Activated CD8-positive, alpha-beta memory T cell treated with anti-CD3 and anti-CD28 coated beads, Interleukin-2, amount 50 U/mL, for 24 hours (primary cell): ENCODE results near the gene RNU1-4.
"Not testable (repeated sequence)": the region's sequence is repeated elsewhere in the genome, so short reads cannot be mapped to it uniquely, and the experiment has no call there.

Source experiments
- DNase-seq: peaks from one replicate; pipeline ENCODE4 v3.0.0-alpha.2; 2020; ENCODE audit errors: extremely low read depth

Gene RNU1-4

GRCh38 chr1:16740047-16740964, at the start of gene RNU1-4:
RNU1-4 (plus strand) TSS chr1:16740516.
- not testable (repeated sequence) for DNase-seq

DNA sequence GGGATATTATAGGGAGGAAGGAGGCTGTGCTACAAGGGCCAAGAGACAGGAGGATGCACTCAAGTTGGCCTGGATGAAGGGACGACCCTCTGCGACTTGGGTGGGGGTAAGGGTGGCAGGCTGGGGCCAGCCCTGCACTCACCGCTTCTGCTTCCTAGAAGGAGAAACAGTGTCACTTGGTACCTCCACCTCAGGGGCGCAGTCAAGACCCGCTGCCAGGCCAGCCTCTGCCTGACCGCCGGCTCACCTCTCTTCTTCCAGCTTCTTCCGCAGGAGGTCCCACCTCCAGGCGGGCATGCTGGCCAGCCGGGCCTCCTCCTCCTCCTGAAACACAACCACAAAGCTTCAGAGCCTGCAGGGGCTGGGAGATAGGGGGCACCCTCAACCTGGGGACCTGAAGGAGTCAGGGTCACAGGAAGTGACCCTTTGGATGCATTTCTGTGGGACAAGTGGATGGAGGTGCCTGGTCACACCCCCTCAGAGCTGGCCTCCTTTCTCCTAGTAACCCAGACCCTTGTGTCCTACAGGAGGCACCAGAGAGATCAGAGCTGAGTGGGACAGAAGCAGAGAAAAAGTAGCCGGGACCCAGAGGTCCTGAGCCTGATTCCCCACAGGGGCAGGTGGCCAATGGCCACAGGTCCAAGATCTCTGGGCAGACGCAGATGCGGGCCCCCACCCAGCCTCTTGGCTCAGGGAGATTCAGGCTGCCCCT, 49.2 kb upstream of the RNU1-4 start:
- DNase-seq = not testable (repeated sequence)

DNA sequence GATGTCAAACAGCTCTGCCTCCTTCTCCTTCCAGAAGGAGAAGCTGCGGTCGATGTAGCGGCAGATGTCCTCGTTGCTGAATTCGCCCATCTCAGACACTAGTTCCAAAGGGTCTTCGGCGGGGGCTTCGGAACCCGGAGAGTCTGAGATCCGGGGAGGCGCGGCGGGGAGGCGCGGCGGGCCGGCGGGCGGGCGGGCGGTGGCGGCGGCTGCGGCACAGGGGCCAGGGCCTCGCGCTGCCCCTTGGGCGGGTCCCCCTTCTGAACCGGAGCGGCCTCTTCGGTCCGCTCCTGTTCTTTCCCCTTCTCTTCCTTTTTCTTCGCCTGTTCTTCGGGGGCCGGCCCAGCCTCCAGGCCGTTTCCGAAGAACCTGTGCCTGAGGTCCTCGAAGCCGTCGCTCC, 48.0 kb upstream of the RNU1-4 start:
- not testable (repeated sequence) for DNase-seq

DNA sequence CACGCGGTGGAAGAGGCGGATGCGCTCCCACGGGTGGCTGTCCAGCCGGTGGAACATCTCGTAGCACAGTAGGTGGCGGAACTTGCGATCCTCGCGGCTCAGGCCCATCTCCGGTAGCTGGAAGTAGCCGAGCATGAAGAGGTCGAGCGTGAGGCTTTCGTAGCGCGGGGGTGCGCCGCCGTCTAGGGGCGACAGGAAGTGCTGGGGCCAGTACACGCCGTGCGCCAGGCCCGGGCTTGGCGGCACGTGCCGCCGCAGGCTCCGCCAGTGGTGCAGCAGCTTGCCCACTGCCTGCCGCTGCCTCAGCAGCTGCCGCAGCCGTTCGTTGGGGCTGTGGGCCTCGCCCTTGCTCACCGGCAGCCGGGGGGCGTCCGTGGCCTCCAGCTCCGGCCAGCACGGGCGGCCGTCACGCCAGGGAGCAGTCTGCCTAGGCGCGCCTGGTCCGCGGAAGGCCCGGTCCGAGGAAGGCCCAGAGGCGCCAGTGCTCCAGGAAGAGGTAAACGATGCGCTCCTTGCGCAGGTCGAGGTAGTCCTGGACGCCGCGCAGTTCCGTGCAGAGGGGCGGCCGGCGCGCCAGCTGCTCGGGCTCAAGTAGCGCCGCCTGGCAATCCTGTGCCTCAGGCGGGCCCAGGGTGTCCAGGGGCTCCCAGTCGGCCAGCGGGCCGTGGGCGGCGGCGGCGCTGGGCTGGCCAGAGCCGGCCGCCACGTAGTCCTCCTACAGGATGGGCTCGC, 47.4 kb upstream of the RNU1-4 start:
- DNase-seq = not testable (repeated sequence)

- not testable (repeated sequence) for DNase-seq
These were observed 46.6 kb upstream of the RNU1-4 start for GRCh38 chr1:16693449-16694307.

DNA sequence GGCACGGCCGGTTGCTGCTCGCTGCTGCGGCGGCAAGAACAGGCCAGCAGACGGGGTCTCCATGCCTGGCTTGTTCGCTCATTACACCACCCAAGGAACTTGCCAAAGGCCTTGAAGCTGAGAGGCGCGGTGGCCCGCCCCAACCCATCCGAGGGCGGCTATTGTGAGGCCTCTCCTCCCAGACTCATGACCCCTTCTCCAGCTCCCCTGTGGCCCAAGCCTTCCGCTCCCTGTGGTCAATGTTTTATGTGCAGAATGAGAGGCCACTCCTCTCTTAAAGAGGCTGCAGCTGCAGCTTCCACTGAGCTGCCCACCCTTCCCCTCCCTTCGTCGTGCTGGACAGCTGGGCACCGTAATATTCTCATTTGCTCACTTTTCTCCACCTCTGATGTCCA, 46.0 kb upstream of the RNU1-4 start:
- DNase-seq = not testable (repeated sequence)

GRCh38 chr1:16696507-16697150, 43.7 kb upstream of the RNU1-4 start:
- not testable (repeated sequence) for DNase-seq

- DNase-seq = not testable (repeated sequence)
These were observed 43.2 kb upstream of the RNU1-4 start for GRCh38 chr1:16697152-16697551.

DNA sequence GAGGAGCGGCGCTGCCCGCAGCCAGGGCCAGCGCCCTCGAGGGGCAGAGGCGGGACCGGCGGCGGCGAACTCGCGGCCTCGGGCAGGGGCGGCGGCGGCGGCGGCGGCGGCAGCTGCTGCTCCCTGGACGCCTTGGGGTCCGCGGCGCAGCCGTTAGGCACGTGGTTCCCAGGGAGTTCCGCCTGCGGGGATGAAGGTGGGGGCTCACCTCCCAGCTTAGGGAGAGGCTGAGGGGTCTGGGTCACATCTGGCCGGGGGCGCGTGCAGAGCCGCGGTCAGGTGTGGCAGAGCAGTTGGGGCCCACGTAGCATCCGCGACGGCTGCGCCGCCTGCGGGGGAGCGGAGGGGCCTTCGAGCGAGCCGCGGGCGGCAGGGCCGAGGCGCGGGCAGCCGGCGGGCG, 40.9 kb upstream of the RNU1-4 start:
- not testable (repeated sequence) for DNase-seq

- DNase-seq = not testable (repeated sequence)
These were observed 40.0 kb upstream of the RNU1-4 start for GRCh38 chr1:16700138-16700895.

DNA sequence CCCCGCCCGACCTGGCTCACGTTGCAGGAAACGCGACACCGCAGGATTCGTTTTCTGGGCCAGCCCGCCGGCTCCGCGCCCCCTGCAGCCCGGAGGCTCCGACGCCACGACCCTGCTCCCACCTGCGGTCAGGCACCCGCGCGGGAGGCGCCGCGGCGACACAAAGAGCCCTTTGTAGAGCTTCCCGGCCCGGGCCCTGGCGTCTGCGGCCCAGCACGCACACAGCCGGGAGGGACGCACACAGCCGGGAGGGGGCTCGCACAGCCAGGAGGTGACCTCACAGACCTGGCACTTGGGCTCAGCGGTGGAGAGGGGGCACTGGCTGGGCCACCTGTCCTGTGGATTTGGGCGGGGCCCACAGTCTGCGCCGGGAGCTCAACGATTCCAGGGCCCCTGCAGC, 39.1 kb upstream of the RNU1-4 start:
- not testable (repeated sequence) for DNase-seq

DNA sequence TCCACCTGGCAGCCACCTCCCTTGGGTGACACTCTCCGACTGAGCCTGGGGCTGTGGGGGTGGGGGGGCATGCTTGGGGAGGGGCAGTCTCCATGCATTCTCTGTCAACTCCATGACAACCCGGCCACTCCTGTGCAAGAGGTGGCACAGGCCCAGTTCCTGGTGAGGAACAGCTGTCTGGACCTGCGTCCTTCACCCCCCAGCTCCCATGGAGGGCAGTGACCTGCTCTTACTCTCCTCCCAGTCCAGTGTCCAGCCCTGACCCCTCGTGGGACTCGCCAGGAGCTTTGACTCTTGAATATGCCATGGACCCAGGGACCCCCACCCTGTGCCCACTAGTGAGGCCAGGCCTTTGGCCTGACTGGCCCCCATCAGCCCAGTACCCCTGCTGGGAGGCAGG, 38.0 kb upstream of the RNU1-4 start:
- not testable (repeated sequence) for DNase-seq

- not testable (repeated sequence) for DNase-seq
These were observed 37.2 kb upstream of the RNU1-4 start for GRCh38 chr1:16703141-16703540.

GRCh38 chr1:16703602-16704001, 36.7 kb upstream of the RNU1-4 start:
- DNase-seq = not testable (repeated sequence)

DNA sequence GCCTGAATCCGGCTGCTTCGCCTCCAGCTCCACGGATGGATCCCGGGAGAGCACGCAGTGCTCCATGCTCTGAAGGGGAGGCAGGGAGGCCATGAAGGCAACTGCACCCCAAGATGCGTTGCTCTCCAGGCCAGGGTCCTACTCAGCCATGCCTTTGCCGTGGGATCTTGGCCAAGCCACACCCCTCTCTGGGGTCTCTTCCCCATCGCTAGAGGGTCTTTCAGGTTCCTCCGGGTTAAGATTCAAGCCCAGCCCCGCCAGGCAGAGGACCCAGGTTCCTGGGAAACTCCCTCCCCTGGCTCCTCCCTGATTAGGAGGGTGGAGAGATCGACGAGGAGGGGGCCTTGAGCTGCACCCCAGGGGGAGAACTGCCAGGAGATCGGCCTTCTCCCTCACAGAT, 36.2 kb upstream of the RNU1-4 start:
- DNase-seq = not testable (repeated sequence)

GRCh38 chr1:16704502-16705100, 35.7 kb upstream of the RNU1-4 start:
- DNase-seq = not testable (repeated sequence)

- DNase-seq = not testable (repeated sequence)
These were observed 34.0 kb upstream of the RNU1-4 start for GRCh38 chr1:16706302-16706701.

DNA sequence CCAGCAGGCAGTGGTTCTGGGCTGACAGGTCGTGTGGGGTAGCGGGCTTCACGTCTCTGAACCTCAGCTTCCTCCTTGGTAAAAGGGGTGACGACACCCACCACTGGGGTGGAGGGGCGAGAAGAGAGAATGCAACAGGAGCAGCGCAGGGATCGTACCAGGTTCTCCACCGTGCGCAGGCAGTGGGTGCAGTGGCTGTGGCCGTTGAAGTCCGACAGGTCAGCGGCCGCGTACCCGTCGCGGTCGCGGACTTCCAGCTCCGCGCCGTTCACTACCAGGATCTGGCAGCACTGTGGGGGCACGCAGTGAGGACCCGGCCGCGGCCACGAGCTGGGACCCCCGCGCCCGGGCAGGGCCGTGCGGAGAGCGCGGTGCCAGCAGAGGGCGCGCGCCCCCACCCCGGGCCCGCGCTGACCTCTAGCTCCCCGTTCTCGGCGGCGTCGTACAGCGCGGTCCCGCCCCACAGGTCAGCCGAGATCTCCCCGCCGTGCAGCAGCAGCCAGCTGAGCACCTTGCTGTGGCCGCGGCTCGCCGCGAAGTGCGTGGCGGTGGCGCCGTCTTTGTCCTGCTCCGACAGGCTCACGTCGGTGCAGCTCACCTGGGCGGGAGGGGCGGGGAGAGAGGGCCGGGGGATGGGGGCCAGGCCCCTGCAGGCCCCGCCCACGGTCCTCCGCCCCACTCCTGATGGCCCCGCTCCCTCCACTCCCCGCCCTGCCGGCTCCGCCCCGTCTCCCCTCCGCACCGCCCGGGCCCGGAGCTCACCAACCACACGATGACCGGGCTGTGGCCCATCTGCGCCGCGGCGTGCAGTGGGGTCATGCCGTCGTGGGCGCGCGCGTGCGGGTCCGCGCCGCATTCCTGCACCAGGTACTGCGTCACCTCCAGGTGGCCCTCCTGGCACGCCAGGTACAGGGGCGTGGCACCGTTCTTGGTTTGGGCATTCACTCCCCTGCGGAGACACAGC, 32.9 kb upstream of the RNU1-4 start:
- DNase-seq = not testable (repeated sequence)
